ENCODE measurements around the gene PALB2. TPM values are rescaled to one million over a fixed set of nuclear protein-coding genes. Genes with fewer than 3 reads are reported as not detected.

PALB2 gene
- total RNA-seq, 2 experiments from 2014 or later, result 22.9 to 24.0 TPM

- POLR2A ChIA-PET, result interaction anchor here (4.1 kb wide), 1 partner anchor 12 kb away, joined by 12 read pairs; no protein-coding TSS in a partner anchor
- CTCF ChIA-PET, result interaction anchor here (1.2 to 1.6 kb wide), 2 partner anchors 10 to 12 kb away, joined by 3 to 4 read pairs; no protein-coding TSS in a partner anchor
- H3K27ac Mint-ChIP-seq, result no peak overlapping the region
- ATAC-seq (no peak), DNase-seq (no peak)
- no peak for TF ChIP-seq CTCF (IDR thresholded peaks at IDR 0.05)
- intact Hi-C loops (cut with micrococcal nuclease), result no loop called here
- H3K36me3 Mint-ChIP-seq (ENCODE audit: low read depth), result peaks cover 24% of the 10 kb centered on the region
- no peak overlapping the region for H3K4me3 Mint-ChIP-seq
- H3K27me3 Mint-ChIP-seq, result no peaks in the 10 kb centered on the region
- H3K9me3 Mint-ChIP-seq, result no peaks in the 10 kb centered on the region
- no peaks in the 10 kb centered on the region for H3K4me1 Mint-ChIP-seq (ENCODE audit: low read depth)
Observed at GRCh38 chr16:23571895-23572294, 69.2 kb downstream of the PALB2 start.

DNA sequence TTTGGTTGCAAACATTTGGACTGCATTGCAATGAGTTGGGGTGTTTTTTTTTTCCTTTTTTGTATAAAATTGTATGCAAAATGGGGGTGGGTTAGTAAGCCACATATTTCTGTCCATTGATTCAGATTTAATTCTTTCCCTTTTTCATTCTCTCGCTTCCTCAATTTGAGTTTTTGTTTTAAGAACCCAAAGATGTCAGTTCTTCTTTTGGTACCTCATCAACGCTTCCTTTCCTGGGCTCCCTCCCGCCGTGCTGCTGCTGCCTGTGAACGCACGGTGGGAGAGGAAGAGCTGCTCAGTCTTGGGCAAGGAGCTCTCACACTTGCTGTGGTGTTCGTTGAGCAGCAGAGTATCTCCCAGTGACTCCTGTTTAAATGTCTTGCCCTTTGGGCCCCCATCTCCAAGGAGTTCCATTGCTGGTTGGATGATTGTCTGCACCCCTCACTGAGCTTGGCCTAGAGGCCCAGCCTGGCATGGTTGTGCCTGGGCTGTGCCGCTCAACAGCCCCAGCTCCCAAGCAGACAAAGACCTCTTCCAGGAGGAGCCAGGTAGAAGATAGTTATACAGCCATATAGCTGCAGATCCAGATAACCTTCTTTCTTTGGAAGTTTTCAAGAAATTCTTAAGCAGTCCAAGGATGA is 70.0 kb downstream of the PALB2 start:
- DNase-seq (no peak), ATAC-seq (no peak)
- no peak overlapping the region for H3K4me3 Mint-ChIP-seq
- H3K27ac Mint-ChIP-seq, result no peak overlapping the region
- H3K9me3 Mint-ChIP-seq, result no peaks in the 10 kb centered on the region
- ChIA-PET POLR2A (interaction anchor here (1.2 to 4.1 kb wide), 2 partner anchors 11 to 33 kb away, joined by 4 to 12 read pairs; no protein-coding TSS in a partner anchor), CTCF (interaction anchor here (1.2 to 1.6 kb wide), 2 partner anchors 10 to 11 kb away, joined by 3 to 4 read pairs; no protein-coding TSS in a partner anchor)
- intact Hi-C loops (cut with micrococcal nuclease), result no loop called here
- peaks cover 28% of the 10 kb centered on the region for H3K36me3 Mint-ChIP-seq (ENCODE audit: low read depth)
- no peaks in the 10 kb centered on the region for H3K4me1 Mint-ChIP-seq (ENCODE audit: low read depth)
- H3K27me3 Mint-ChIP-seq, result no peaks in the 10 kb centered on the region
- TF ChIP-seq CTCF (IDR thresholded peaks at IDR 0.05), result no peak

DNA sequence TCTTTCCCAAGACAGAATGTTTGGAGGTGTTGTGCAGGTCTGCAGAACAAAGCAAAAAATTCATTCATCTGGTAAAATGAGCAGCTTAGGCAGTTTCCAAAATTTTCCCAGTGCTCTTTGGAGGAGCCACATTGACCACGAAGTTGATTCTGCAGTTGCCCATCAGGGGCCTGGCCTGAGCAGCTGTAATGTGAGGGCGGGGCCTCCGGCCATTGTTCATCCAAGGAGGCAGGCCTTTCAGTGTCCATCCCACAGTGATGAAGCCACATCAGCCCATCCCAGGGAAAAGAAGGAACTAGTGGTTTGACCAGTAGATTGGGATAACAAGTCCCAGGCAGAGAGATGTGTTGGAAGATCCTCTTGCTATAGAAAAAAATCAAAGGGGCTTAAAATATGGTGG is 73.5 kb downstream of the PALB2 start:
- ChIA-PET POLR2A (no interaction called here), CTCF (no interaction called here)
- Mint-ChIP-seq H3K27ac (no peak overlapping the region), H3K4me1 (ENCODE audit: low read depth) (no peaks in the 10 kb centered on the region), H3K27me3 (no peaks in the 10 kb centered on the region), H3K4me3 (no peak overlapping the region), H3K36me3 (ENCODE audit: low read depth) (peaks cover 46% of the 10 kb centered on the region), H3K9me3 (no peaks in the 10 kb centered on the region)
- no peak for TF ChIP-seq CTCF (IDR thresholded peaks at IDR 0.05)
- ATAC-seq (no peak), DNase-seq (no peak)
- intact Hi-C loops (cut with micrococcal nuclease), result no loop called here

- Mint-ChIP-seq H3K9me3 (no peaks in the 10 kb centered on the region), H3K4me1 (ENCODE audit: low read depth) (no peaks in the 10 kb centered on the region), H3K27me3 (no peaks in the 10 kb centered on the region), H3K4me3 (no peak overlapping the region), H3K27ac (no peak overlapping the region), H3K36me3 (ENCODE audit: low read depth) (peaks cover 55% of the 10 kb centered on the region)
- CTCF ChIA-PET, result no interaction called here
- no peak for ATAC-seq
- intact Hi-C loops (cut with micrococcal nuclease), result no loop called here
- POLR2A ChIA-PET, result interaction anchor here (0.6 kb wide), 1 partner anchor 9 kb away, joined by 3 read pairs; the partner anchor contains the start of gene EARS2
- DNase-seq, result no peak
- no peak for TF ChIP-seq CTCF (IDR thresholded peaks at IDR 0.05)
Observed at GRCh38 chr16:23566724-23567123, 74.4 kb downstream of the PALB2 start.

- intact Hi-C loops (cut with micrococcal nuclease), result no loop called here
- DNase-seq (no peak), ATAC-seq (no peak)
- CTCF ChIA-PET, result no interaction called here
- Mint-ChIP-seq H3K27ac (no peak overlapping the region), H3K4me3 (no peak overlapping the region), H3K4me1 (ENCODE audit: low read depth) (peaks cover 16% of the 10 kb centered on the region), H3K27me3 (no peaks in the 10 kb centered on the region), H3K36me3 (ENCODE audit: low read depth) (peaks cover 57% of the 10 kb centered on the region), H3K9me3 (no peaks in the 10 kb centered on the region)
- no peak for TF ChIP-seq CTCF (IDR thresholded peaks at IDR 0.05)
- POLR2A ChIA-PET, result no interaction called here
Observed at GRCh38 chr16:23564575-23565363, 76.3 kb downstream of the PALB2 start.
